ENCODE results near the gene SMIM31.
A peak's percentile ranks its signal among the peaks of the same experiment; 100 is the strongest.

SMIM31 gene

GRCh38 chr4:164789047-164789446 lies 35.1 kb downstream of the SMIM31 start:
- no peak for DNase-seq (ENCODE audit: low read depth)

- DNase-seq (ENCODE audit: low read depth) = no peak
Measured at GRCh38 chr4:164790249-164790648, 36.3 kb downstream of the SMIM31 start.

DNA sequence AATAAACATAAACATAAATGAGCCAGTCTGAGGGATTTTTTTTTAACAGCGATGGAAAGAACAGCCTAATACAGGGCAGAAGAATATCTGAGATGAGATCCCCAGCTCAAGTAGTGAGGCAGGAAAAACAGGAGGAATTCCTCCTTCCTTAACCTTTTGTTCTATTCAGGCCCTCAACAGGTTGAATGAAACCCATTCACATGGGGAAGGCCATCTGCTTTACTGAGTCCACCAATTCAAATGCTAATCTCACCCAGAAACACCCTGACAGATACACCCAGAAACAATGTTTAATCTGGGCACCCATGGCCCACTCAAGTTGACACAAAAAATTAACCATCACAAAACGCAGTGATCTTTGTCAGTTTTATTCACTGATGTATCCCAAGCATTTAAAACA lies 45.5 kb downstream of the SMIM31 start:
- DNase-seq (ENCODE audit: low read depth) = no peak

- no peak for DNase-seq (ENCODE audit: low read depth)
Measured at GRCh38 chr4:164800786-164801185, 46.9 kb downstream of the SMIM31 start.

- no peak for DNase-seq (ENCODE audit: low read depth)
Measured at GRCh38 chr4:164802301-164802901, 48.5 kb downstream of the SMIM31 start.

DNA sequence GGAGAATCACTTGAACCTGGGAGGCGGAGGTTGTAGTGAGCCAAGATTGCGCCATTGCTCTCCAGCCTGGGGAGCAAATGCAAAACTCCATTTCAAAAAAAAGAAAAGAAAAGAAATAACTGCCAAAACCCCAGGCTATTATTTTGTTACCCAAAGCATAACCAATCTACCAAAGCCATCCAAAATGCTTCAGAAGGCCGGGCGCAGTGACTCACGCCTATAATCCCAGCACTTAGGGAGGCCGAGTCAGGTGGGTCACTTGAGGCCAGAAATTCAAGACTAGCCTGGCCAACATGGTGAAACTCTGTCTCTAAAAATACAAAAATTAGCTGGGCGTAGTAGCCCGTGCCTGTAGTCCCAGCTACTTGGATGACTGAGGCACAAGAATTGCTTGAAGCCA lies 49.8 kb downstream of the SMIM31 start:
- no peak for DNase-seq (ENCODE audit: low read depth)

GRCh38 chr4:164807611-164808010 lies 53.7 kb downstream of the SMIM31 start:
- peak; percentile 14 for DNase-seq (ENCODE audit: low read depth)

- DNase-seq (ENCODE audit: low read depth) = no peak
Measured at GRCh38 chr4:164813554-164813953, 59.6 kb downstream of the SMIM31 start.

GRCh38 chr4:164815711-164816110 lies 61.8 kb downstream of the SMIM31 start:
- DNase-seq (ENCODE audit: low read depth) = no peak

DNA sequence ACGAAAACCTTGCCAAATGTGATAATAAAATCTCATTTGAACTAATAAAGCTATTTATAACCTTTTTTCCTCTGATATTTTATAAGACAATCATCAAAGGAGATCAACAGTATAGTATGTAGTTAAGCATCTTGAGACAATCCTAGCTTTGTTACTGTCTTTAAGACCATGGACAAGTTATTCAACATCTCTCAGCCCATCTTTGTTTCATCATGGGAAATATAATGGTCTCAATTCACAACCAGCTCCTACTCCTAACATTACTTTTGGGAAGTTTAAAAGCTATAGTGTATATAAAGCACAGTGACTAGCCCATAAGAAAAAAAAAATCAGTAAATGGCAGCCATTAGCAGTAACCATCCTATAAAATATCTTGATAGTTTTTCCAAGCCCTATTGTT lies 65.4 kb downstream of the SMIM31 start:
- DNase-seq (ENCODE audit: low read depth) = no peak

- no peak for DNase-seq (ENCODE audit: low read depth)
Measured at GRCh38 chr4:164821711-164822110, 67.8 kb downstream of the SMIM31 start.

GRCh38 chr4:164824581-164824980 lies 70.7 kb downstream of the SMIM31 start:
- no peak for DNase-seq (ENCODE audit: low read depth)

DNA sequence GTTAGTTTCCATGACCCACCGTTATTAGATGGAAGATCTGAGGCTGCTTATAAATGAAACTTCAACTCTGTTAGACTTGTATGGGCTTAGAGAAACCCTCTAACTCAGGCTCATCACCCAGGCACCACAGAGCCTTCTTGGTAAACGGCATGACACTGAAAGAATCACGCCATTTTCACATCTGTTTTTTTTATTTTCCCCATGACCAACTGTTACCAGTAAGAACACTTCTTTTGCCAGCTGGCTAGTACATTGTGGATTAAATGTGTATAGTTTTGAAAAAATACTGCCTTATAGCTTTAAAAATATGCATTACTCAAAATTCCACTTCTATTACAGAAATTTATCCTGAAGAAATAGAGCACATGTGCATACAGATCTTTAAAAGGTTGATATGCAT lies 75.0 kb downstream of the SMIM31 start:
- no peak for DNase-seq (ENCODE audit: low read depth)

GRCh38 chr4:164846566-164846965 lies 92.6 kb downstream of the SMIM31 start:
- DNase-seq (ENCODE audit: low read depth) = no peak

DNA sequence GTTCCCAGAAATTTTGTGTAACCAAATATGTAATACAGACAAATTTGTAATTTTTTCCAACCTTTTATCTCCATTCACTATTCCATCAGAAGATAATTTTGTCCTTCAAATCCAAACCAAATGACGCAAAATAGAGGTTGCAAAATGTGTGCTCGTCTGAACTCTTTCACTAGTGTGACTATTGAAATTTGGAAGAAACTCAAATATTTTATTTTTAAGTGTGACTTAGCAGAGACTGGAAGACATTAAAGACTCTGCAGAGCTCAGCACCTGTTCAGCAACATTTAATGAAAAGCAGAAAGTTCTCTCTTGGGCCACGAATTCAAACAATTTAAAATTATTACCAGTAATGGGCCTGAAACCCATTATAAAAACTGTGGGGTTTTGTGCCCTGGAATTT lies 93.1 kb downstream of the SMIM31 start:
- DNase-seq (ENCODE audit: low read depth) = no peak

DNA sequence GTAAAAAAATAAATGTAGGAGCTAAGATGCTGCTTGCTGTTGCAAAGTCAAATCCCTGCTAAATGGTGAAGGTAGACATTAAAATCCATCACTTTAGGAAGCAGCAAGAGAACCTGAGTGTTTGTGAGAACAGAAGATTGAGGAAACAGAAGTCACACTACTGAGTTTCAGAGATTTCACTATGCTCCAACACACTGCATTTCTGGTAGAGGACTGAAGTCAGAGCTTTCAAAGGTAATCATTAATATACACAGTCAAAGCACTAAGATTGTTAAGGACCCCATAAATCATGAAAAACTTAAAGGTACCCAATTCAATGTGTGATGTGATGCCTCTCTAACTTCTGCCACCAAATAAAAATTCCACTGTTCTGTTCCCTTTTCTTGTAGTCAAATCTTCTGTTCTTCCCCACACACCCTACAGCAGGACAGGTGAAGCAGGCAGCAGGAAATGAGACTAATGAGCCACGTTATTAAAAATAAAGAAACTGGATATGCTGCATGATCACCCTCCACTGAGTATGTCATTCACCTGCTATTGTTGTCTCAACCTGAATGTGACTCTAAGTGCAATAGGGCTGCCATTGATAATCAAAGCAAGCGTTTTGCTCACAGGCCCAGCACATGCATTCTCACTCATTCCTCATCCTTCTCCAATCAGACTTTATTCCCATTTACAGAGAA lies 94.2 kb downstream of the SMIM31 start:
- DNase-seq (ENCODE audit: low read depth) = no peak
